IMR-90 (cell line): ENCODE results near the gene CUEDC2. TPM values are rescaled to one million over a fixed set of nuclear protein-coding genes. Genes with fewer than 3 reads are reported as not detected.

ENCODE experiments used
- ATAC-seq: fragments of 200-7000 bp; cut with Tn5 transposase; 2 replicates; pipeline ENCODE4 v1.9.1; 2020; ENCODE audit warnings: low read depth, mild to moderate bottlenecking, moderate library complexity
- BruUV-seq: library from RNA; stranded (reverse); fragments of 400-500 nt; replicated peaks from 2 replicates; lab custom pipeline; 2021; lab: Mats Ljungman, UMichigan
- CTCF ChIA-PET: fragments of 300-600 bp; formaldehyde crosslinking; extraction: SDS; loops from one replicate; lab custom pipeline; 2021; ENCODE audit warnings: antibody characterized with exemption; lab: Yijun Ruan, JAX
- POLR2A ChIA-PET: fragments of 300-600 bp; sonication (Branson Sonifier 250); formaldehyde crosslinking; loops from one replicate; lab custom pipeline; 2022; ENCODE audit warnings: antibody characterized with exemption; ENCODE audit not compliant: unreplicated experiment; lab: Charles Lee
- DNase-seq: peaks from one replicate; pipeline ENCODE4 v3.0.0; 2013
- H2AFZ ChIP-seq: replicated peaks from 2 replicates; pipeline ENCODE3; 2013; ENCODE audit warnings: low read length, mild to moderate bottlenecking; ENCODE audit not compliant: poor library complexity
- H2AK5ac ChIP-seq: 2 replicates; pipeline ENCODE4 v1.6.1; 2013; ENCODE audit warnings: low read depth, low read length, inconsistent platforms
- H2AK9ac ChIP-seq: replicated peaks from 2 replicates; pipeline ENCODE3; 2013; ENCODE audit warnings: mild to moderate bottlenecking, low read depth, low read length, moderate library complexity; ENCODE audit not compliant: poor library complexity
- H2BK120ac ChIP-seq: 2 replicates; pipeline ENCODE4 v1.6.1; 2013; ENCODE audit warnings: low read depth, low read length, inconsistent platforms
- H2BK15ac ChIP-seq: 3 replicates; pipeline ENCODE4 v1.6.1; 2013; ENCODE audit warnings: low read depth, low read length, inconsistent platforms
- H2BK20ac ChIP-seq: 2 replicates; pipeline ENCODE4 v1.6.1; 2013; ENCODE audit warnings: low read depth, mild to moderate bottlenecking, inconsistent platforms, low read length, moderate library complexity
- H2BK5ac ChIP-seq: 2 replicates; pipeline ENCODE4 v1.6.1; 2013; ENCODE audit warnings: mild to moderate bottlenecking, low read depth, low read length, inconsistent platforms; ENCODE audit not compliant: poor library complexity, severe bottlenecking
- H3K14ac ChIP-seq: replicated peaks from 2 replicates; pipeline ENCODE4 v1.6.1; 2013; ENCODE audit warnings: low read depth, low read length, inconsistent platforms
- H3K18ac ChIP-seq: 2 replicates; pipeline ENCODE4 v1.6.1; 2013; ENCODE audit warnings: low read depth, low read length, control low read depth
- H3K23ac ChIP-seq: 2 replicates; pipeline ENCODE4 v1.6.1; 2013; ENCODE audit warnings: low read depth, low read length, inconsistent platforms
- H3K27ac ChIP-seq: 2 replicates; pipeline ENCODE4 v1.5.1; 2013; ENCODE audit warnings: mild to moderate bottlenecking, control low read depth, low read length; ENCODE audit not compliant: insufficient read depth
- H3K27me3 ChIP-seq: 2 replicates; pipeline ENCODE4 v1.6.1; 2013; ENCODE audit warnings: low read length; ENCODE audit not compliant: control insufficient read depth, insufficient read depth
- H3K36me3 ChIP-seq: 2 replicates; pipeline ENCODE4 v1.6.1; 2013; ENCODE audit warnings: low read length, mixed read lengths; ENCODE audit not compliant: control insufficient read depth, insufficient read depth
- H3K4ac ChIP-seq: 2 replicates; pipeline ENCODE4 v1.6.1; 2013; ENCODE audit warnings: low read depth, low read length, inconsistent platforms
- H3K4me1 ChIP-seq: 2 replicates; pipeline ENCODE4 v1.6.1; 2013; ENCODE audit warnings: low read length, mixed read lengths; ENCODE audit not compliant: control insufficient read depth, insufficient read depth
- H3K4me2 ChIP-seq: 2 replicates; pipeline ENCODE4 v1.6.1; 2013; ENCODE audit warnings: low read depth, mild to moderate bottlenecking, control low read depth, low read length, moderate library complexity
- H3K4me3 ChIP-seq: 2 replicates; pipeline ENCODE4 v1.5.1; 2013; ENCODE audit warnings: low read depth, mild to moderate bottlenecking, control low read depth, low read length, moderate library complexity; ENCODE audit not compliant: insufficient read depth
- H3K56ac ChIP-seq: 2 replicates; pipeline ENCODE4 v1.6.1; 2013; ENCODE audit warnings: low read length, inconsistent platforms; ENCODE audit not compliant: insufficient read depth; ENCODE audit errors: extremely low read depth
- H3K79me1 ChIP-seq, 2 experiments: 2 replicates each; pipeline ENCODE4 v1.6.1; 2013; ENCODE audit warnings: low read length in 2 of 2, inconsistent platforms in 1 of 2, low read depth in 1 of 2
- H3K9ac ChIP-seq: 2 replicates; pipeline ENCODE4 v1.6.1; 2013; ENCODE audit warnings: low read depth, low read length, control low read depth
- H3K9me1 ChIP-seq: 2 replicates; pipeline ENCODE4 v1.6.1; 2013; ENCODE audit warnings: low read length, inconsistent platforms; ENCODE audit not compliant: insufficient read depth
- H3K9me3 ChIP-seq: 2 replicates; pipeline ENCODE4 v1.6.1; 2013; ENCODE audit warnings: low read length; ENCODE audit not compliant: control insufficient read depth, insufficient read depth
- H4K20me1 ChIP-seq: 2 replicates; pipeline ENCODE4 v1.6.1; 2013; ENCODE audit warnings: low read length, inconsistent platforms; ENCODE audit not compliant: insufficient read depth
- H4K5ac ChIP-seq: 2 replicates; pipeline ENCODE4 v1.6.1; 2013; ENCODE audit warnings: mild to moderate bottlenecking, low read depth, low read length, control low read depth
- H4K8ac ChIP-seq, 2 experiments: 2 replicates each; pipeline ENCODE4 v1.6.1; 2013; ENCODE audit warnings: low read depth in 2 of 2, low read length in 2 of 2, control low read depth in 1 of 2, inconsistent platforms in 1 of 2
- H4K91ac ChIP-seq: 2 replicates; pipeline ENCODE4 v1.6.1; 2013; ENCODE audit warnings: low read depth, low read length, inconsistent platforms; ENCODE audit not compliant: insufficient read depth
- BHLHE40 ChIP-seq: fragments of 150-350 bp; IDR thresholded peaks from 2 replicates; pipeline ENCODE4 v1.6.1; 2016; ENCODE audit warnings: mild to moderate bottlenecking, low read depth, low read length
- CEBPB ChIP-seq: IDR thresholded peaks from 2 replicates; pipeline ENCODE4 v1.6.1; 2012; ENCODE audit warnings: low read depth, low read length, improper control_type of control experiment
- CHD1 ChIP-seq: IDR thresholded peaks from 2 replicates; pipeline ENCODE4 v1.6.1; 2012; ENCODE audit warnings: low read depth, low read length, improper control_type of control experiment
- CTCF ChIP-seq: conservative IDR thresholded peaks from 2 replicates; pipeline ENCODE4 v1.5.1; 2012; ENCODE audit warnings: mild to moderate bottlenecking, low read depth, low read length, improper control_type of control experiment
- ELK1 ChIP-seq: fragments of 150-350 bp; IDR thresholded peaks from 2 replicates; pipeline ENCODE4 v1.6.1; 2016; ENCODE audit warnings: low read depth, mild to moderate bottlenecking, low read length, moderate library complexity, borderline replicate concordance
- FOS ChIP-seq: fragments of 150-350 bp; IDR thresholded peaks from 2 replicates; pipeline ENCODE4 v1.6.1; 2016; ENCODE audit warnings: low read depth, low read length
- MAFK ChIP-seq: IDR thresholded peaks from 2 replicates; pipeline ENCODE4 v1.6.1; 2012; ENCODE audit warnings: low read depth, low read length, improper control_type of control experiment
- MAZ ChIP-seq: IDR thresholded peaks from 2 replicates; pipeline ENCODE4 v1.6.1; 2012; ENCODE audit warnings: low read depth, mild to moderate bottlenecking, low read length, improper control_type of control experiment, moderate library complexity, borderline replicate concordance
- MXI1 ChIP-seq: IDR thresholded peaks from 2 replicates; pipeline ENCODE4 v1.6.1; 2012; ENCODE audit warnings: low read depth, mild to moderate bottlenecking, low read length, moderate library complexity, borderline replicate concordance
- NFE2L2 ChIP-seq: fragments of 150-350 bp; IDR thresholded peaks from 2 replicates; pipeline ENCODE4 v1.6.1; 2016; ENCODE audit warnings: low read depth, mild to moderate bottlenecking, low read length
- POLR2A ChIP-seq: IDR thresholded peaks from 2 replicates; pipeline ENCODE4 v1.6.1; 2012; ENCODE audit warnings: mild to moderate bottlenecking, low read depth, low read length
- RAD21 ChIP-seq: IDR thresholded peaks from 2 replicates; pipeline ENCODE4 v1.6.1; 2012; ENCODE audit warnings: low read length, improper control_type of control experiment
- RCOR1 ChIP-seq: IDR thresholded peaks from 2 replicates; pipeline ENCODE4 v1.6.1; 2012; ENCODE audit warnings: mild to moderate bottlenecking, low read length, improper control_type of control experiment; ENCODE audit not compliant: insufficient replicate concordance
- RFX5 ChIP-seq: IDR thresholded peaks from 2 replicates; pipeline ENCODE4 v1.8.0; 2012; ENCODE audit warnings: low read depth, mild to moderate bottlenecking, low read length, moderate library complexity
- SMC3 ChIP-seq: fragments of 150-350 bp; IDR thresholded peaks from 2 replicates; pipeline ENCODE4 v1.6.1; 2016; ENCODE audit warnings: low read depth, mild to moderate bottlenecking, antibody characterized with exemption, low read length, moderate library complexity
- USF2 ChIP-seq: fragments of 150-350 bp; IDR thresholded peaks from 2 replicates; pipeline ENCODE4 v1.6.1; 2017; ENCODE audit warnings: mild to moderate bottlenecking, antibody characterized with exemption, low read length, low read depth
- WGBS, 2 experiments: methylation state at CpG; one replicate each; pipeline versions ENCODE4 v1.1.5 to v1.1.7; 2013; ENCODE audit warnings: missing lambda C conversion rate in 2 of 2; ENCODE audit not compliant: insufficient read length in 1 of 2; ENCODE audit errors: extremely low coverage in 2 of 2; 5-methylcytosine and 5-hydroxymethylcytosine counted together
- dilution Hi-C: fragments of 300-500 bp; cut with HindIII; formaldehyde crosslinking; loops from one replicate; pipeline ENCODE4 v1.14.3; 2018; ENCODE audit warnings: low sequenced_read_pairs; ENCODE audit not compliant: unreplicated experiment
- in situ Hi-C: fragments of 300-500 bp; cut with MboI; formaldehyde crosslinking; loops from 3 replicates; pipeline ENCODE4 v1.14.3; 2019; ENCODE audit warnings: low sequenced_read_pairs, inconsistent platforms, mixed read lengths
- intact Hi-C: fragments of 100-400 bp; cut with micrococcal nuclease; formaldehyde crosslinking; loops from 2 replicates; pipeline ENCODE4 v1.10.0; 2022
- polyA plus RNA-seq, 3 experiments: library from polyadenylated mRNA; depleted of rRNA; stranded (reverse); fragments of >200 nt; gene quantifications; 2 replicates each; pipeline ENCODE4 v1.2.3, GENCODE V29; 2012; ENCODE audit warnings: low replicate concordance in 1 of 3
- total RNA-seq: library from RNA; depleted of rRNA; stranded (reverse); fragments of >200 nt; gene quantifications from 2 replicates; pipeline ENCODE4 v1.2.3, GENCODE V29; 2012

Gene CUEDC2
- total and polyA plus RNA-seq, 2 of the 4 experiments (the other 2 are of a cell fraction), result 55.7 to 84.9 TPM

GRCh38 chr10:102381983-102382382 is 50.4 kb downstream of the CUEDC2 start:
- Histone ChIP-seq H3K36me3 (peaks cover 47% of the 10 kb centered on the region), H4K8ac (no peak overlapping the region), H3K23ac (no peak overlapping the region), H3K9ac (no peak overlapping the region), H2BK20ac (no peak overlapping the region), H4K91ac (no peak overlapping the region), H3K4me2 (no peak overlapping the region), H2BK15ac (no peak overlapping the region), H2AK5ac (no peak overlapping the region), H2AK9ac (no peak overlapping the region), H2BK120ac (no peak overlapping the region), H3K27ac (no peak overlapping the region), H2BK5ac (no peak overlapping the region), H3K4me1 (peaks cover 3% of the 10 kb centered on the region; the same call in 1 of the 2 replicates), H3K9me3 (no peaks in the 10 kb centered on the region), H3K4ac (no peak overlapping the region), H4K5ac (no peak overlapping the region), H2AFZ (no peak overlapping the region), H3K4me3 (no peak overlapping the region), H3K9me1 (no peaks in the 10 kb centered on the region), H4K20me1 (peaks cover 4% of the 10 kb centered on the region; the same call in 1 of the 2 replicates), H3K79me1 (no peaks in the 10 kb centered on the region; a peak in 1 of 4 replicates), H3K14ac (no peak overlapping the region), H3K56ac (no peak overlapping the region), H3K27me3 (no peaks in the 10 kb centered on the region), H3K18ac (no peak overlapping the region)
- dilution Hi-C loops (no loop called here), intact Hi-C loops (no loop called here), in situ Hi-C loops (no loop called here)
- no peak for ATAC-seq
- 94% methylated on average over 9 of the region's 9 CpGs; no CpG with 5 or more reads in 1 of the 2 experiments for WGBS, 2 experiments
- ChIA-PET CTCF (interaction anchor here (0.6 kb wide), 1 partner anchor 193 kb away, joined by 4 read pairs; no protein-coding TSS in a partner anchor), POLR2A (no interaction called here)
- no peak for DNase-seq
- BruUV-seq, result no TSS peak
- no peak for TF ChIP-seq SMC3
- no peak for TF ChIP-seq FOS
- TF ChIP-seq CEBPB, result no peak
- no peak for TF ChIP-seq RAD21
- no peak for TF ChIP-seq CTCF
- TF ChIP-seq MXI1, result no peak
- no peak for TF ChIP-seq MAFK
- TF ChIP-seq CHD1, result no peak
- no peak for TF ChIP-seq NFE2L2
- TF ChIP-seq BHLHE40, result no peak
- TF ChIP-seq USF2, result no peak
- TF ChIP-seq RFX5, result no peak
- TF ChIP-seq MAZ, result no peak
- TF ChIP-seq RCOR1, result no peak
- no peak for TF ChIP-seq POLR2A
- TF ChIP-seq ELK1, result no peak
